Right lobe of liver (tissue), 4 donors: ENCODE data around the gene SLC15A4.

Experiments
- POLR2A ChIP-seq: fragments of 450-650 bp; IDR thresholded peaks from one replicate; pipeline ENCODE4 v1.6.1; 2017; ENCODE audit warnings: antibody characterized with exemption, mild to moderate bottlenecking
- TF ChIP-seq, protein P1 (sequence below), 4 donors: fragments of 200-600 bp in 3 of 4; fragments of 450-650 bp in 1 of 4; IDR thresholded peaks; one replicate each; pipeline versions ENCODE4 v1.5.1 to v1.8.0; 2016 to 2022; ENCODE audit warnings: antibody characterized with exemption in 4 of 4, mild to moderate bottlenecking in 2 of 4
- donor health status: DM: no; HTN: no; CAD: no.
- donor health status: DM: no; HTN: no; CAD: no.
- donor health status: DM: no; HTN: yes; CAD: no.

- TF ChIP-seq, protein P1, sequence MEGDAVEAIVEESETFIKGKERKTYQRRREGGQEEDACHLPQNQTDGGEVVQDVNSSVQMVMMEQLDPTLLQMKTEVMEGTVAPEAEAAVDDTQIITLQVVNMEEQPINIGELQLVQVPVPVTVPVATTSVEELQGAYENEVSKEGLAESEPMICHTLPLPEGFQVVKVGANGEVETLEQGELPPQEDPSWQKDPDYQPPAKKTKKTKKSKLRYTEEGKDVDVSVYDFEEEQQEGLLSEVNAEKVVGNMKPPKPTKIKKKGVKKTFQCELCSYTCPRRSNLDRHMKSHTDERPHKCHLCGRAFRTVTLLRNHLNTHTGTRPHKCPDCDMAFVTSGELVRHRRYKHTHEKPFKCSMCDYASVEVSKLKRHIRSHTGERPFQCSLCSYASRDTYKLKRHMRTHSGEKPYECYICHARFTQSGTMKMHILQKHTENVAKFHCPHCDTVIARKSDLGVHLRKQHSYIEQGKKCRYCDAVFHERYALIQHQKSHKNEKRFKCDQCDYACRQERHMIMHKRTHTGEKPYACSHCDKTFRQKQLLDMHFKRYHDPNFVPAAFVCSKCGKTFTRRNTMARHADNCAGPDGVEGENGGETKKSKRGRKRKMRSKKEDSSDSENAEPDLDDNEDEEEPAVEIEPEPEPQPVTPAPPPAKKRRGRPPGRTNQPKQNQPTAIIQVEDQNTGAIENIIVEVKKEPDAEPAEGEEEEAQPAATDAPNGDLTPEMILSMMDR (IDR thresholded peaks at IDR 0.05) = no peak
- TF ChIP-seq POLR2A = no peak
These were observed 18.8 kb upstream of the SLC15A4 start for GRCh38 chr12:128842579-128842978.
